MCF 10A (cell line): ENCODE measurements around the gene ANAPC2. TPM values are rescaled to one million over a fixed set of nuclear protein-coding genes. Genes with fewer than 3 reads are reported as not detected.

Source experiments
- BruUV-seq: library from RNA; stranded (reverse); fragments of 400-500 nt; replicated peaks from 2 replicates; lab custom pipeline; 2021; lab: Mats Ljungman, UMichigan
- CTCF ChIA-PET: fragments of 300-600 bp; sonication (Branson Sonifier 250); formaldehyde crosslinking; extraction: SDS; loops from one replicate; lab custom pipeline; 2021; ENCODE audit warnings: antibody characterized with exemption, inconsistent platforms; lab: Yijun Ruan, JAX
- POLR2A ChIA-PET: fragments of 300-600, 350-650 bp; sonication (Branson Sonifier 250); formaldehyde crosslinking; extraction: SDS; loops from one replicate; lab custom pipeline; 2020; ENCODE audit warnings: antibody characterized with exemption, inconsistent platforms; lab: Yijun Ruan, JAX
- DNase-seq: peaks from one replicate; pipeline ENCODE4 v3.0.0-alpha.2; 2018; ENCODE audit not compliant: unreplicated experiment
- H3K27ac Mint-ChIP-seq: one replicate; pipeline ENCODE4 v1.8.0; 2022; ENCODE audit warnings: mild to moderate bottlenecking, low read depth, mixed read lengths; ENCODE audit not compliant: unreplicated experiment
- H3K27me3 Mint-ChIP-seq: one replicate; pipeline ENCODE4 v1.8.0; 2022; ENCODE audit warnings: mixed read lengths; ENCODE audit not compliant: insufficient read depth, unreplicated experiment
- H3K36me3 Mint-ChIP-seq: one replicate; pipeline ENCODE4 v1.8.0; 2022; ENCODE audit warnings: mild to moderate bottlenecking, moderate library complexity, mixed read lengths; ENCODE audit not compliant: insufficient read depth, unreplicated experiment
- H3K4me1 Mint-ChIP-seq: one replicate; pipeline ENCODE4 v1.8.0; 2022; ENCODE audit warnings: mixed read lengths; ENCODE audit not compliant: insufficient read depth, unreplicated experiment
- H3K4me3 Mint-ChIP-seq: one replicate; pipeline ENCODE4 v1.8.0; 2022; ENCODE audit warnings: mild to moderate bottlenecking, moderate library complexity, mixed read lengths; ENCODE audit not compliant: unreplicated experiment
- H3K9me3 Mint-ChIP-seq: one replicate; pipeline ENCODE4 v1.8.0; 2022; ENCODE audit warnings: mixed read lengths; ENCODE audit not compliant: unreplicated experiment
- intact Hi-C: fragments of 100-400 bp; cut with micrococcal nuclease; formaldehyde crosslinking; loops from 2 replicates; pipeline ENCODE4 v1.14.1; 2022
- total RNA-seq: library from RNA; stranded (reverse); gene quantifications from 2 replicates; pipeline ENCODE4 v1.2.3, GENCODE V29; 2022
- TF ChIP-seq, protein P1 (sequence below): fragments of 200-600 bp; IDR thresholded peaks from one replicate; pipeline ENCODE4 v1.8.0; 2022; ENCODE audit warnings: antibody characterized with exemption, mild to moderate bottlenecking; ENCODE audit not compliant: unreplicated experiment

Gene ANAPC2
- total RNA-seq, 1 experiment from 2014 or later, result 42.1 TPM

GRCh38 chr9:137138722-137139467, 49.5 kb downstream of the ANAPC2 start, which contains the start of gene GRIN1:
GRIN1 (plus strand) TSS chr9:137139154; CDS start chr9:137139487, 333 bp downstream.
- DNase-seq, result no peak
- CTCF ChIA-PET, result interaction anchor here (0.6 to 0.8 kb wide), 2 partner anchors 88 to 284 kb away, joined by 3 to 5 read pairs; partner anchors contain the start of gene RNF224

DNA sequence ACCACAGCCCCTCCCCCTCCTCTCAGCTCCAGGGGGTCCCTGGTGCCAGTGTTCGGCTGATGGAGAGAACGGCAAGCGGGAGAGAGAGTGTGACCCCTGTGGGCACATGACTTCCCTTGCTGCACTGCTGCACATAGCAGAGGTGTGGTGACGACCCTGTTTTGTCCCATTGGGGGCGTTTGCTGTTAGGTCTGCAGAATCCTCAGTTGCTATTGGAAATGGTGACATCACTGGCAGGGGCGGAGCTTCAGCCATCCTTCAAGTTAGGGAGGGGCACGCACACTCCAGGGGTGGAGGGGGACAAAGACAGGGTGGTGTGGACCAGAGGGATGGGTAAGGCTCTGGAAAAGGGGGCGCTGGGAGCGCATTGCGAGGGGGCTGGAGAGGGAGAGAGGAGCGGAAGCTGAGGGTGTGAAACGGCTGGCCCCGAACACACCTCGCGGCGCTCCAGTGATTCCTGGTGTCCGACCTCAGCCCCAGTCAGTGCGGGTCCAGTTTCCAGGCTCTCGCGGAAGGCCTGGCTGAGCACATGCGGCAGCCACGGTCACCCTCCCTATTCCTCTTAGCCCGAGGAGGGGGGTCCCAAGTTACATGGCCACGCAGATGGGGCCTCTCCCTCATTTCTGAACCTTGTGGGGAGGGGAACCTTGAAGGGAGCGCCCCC, 50.2 kb downstream of the ANAPC2 start:
- ChIA-PET CTCF (interaction anchor here (0.6 to 0.8 kb wide), 2 partner anchors 89 to 284 kb away, joined by 3 to 5 read pairs; partner anchors contain the start of gene RNF224), POLR2A (interaction anchor here (1.0 to 2.9 kb wide), 2 partner anchors 8 to 49 kb away, joined by 3 to 12 read pairs; no protein-coding TSS in a partner anchor)

More at GRCh38 chr9:137138722-137139467, 49.5 kb downstream of the ANAPC2 start, which contains the start of gene GRIN1:
- POLR2A ChIA-PET, result interaction anchor here (0.5 to 2.9 kb wide), 4 partner anchors 9 to 179 kb away, joined by 3 to 12 read pairs (median 3); no protein-coding TSS in a partner anchor
- no peak within 1 kb of the TSS for H3K4me3 Mint-ChIP-seq
- H3K27me3 Mint-ChIP-seq, result peaks cover 25% of the 10 kb centered on the region
- H3K9me3 Mint-ChIP-seq, result no peaks in the 10 kb centered on the region
- no TSS peak for BruUV-seq
- H3K36me3 Mint-ChIP-seq, result no peaks in the 10 kb centered on the region
- H3K27ac Mint-ChIP-seq, result no peak within 1 kb of the TSS
- intact Hi-C loops, result no loop called here
- peaks cover 6% of the 10 kb centered on the region for H3K4me1 Mint-ChIP-seq
- TF ChIP-seq, protein P1, sequence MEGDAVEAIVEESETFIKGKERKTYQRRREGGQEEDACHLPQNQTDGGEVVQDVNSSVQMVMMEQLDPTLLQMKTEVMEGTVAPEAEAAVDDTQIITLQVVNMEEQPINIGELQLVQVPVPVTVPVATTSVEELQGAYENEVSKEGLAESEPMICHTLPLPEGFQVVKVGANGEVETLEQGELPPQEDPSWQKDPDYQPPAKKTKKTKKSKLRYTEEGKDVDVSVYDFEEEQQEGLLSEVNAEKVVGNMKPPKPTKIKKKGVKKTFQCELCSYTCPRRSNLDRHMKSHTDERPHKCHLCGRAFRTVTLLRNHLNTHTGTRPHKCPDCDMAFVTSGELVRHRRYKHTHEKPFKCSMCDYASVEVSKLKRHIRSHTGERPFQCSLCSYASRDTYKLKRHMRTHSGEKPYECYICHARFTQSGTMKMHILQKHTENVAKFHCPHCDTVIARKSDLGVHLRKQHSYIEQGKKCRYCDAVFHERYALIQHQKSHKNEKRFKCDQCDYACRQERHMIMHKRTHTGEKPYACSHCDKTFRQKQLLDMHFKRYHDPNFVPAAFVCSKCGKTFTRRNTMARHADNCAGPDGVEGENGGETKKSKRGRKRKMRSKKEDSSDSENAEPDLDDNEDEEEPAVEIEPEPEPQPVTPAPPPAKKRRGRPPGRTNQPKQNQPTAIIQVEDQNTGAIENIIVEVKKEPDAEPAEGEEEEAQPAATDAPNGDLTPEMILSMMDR, result no peak

GRCh38 chr9:137136881-137137607, 51.3 kb downstream of the ANAPC2 start:
- H3K4me1 Mint-ChIP-seq, result peaks cover 6% of the 10 kb centered on the region
- intact Hi-C loops, result no loop called here
- POLR2A ChIA-PET, result no interaction called here

More for the DNA sequence above, 50.2 kb downstream of the ANAPC2 start:
- DNase-seq, result no peak
- no peak overlapping the region for H3K4me3 Mint-ChIP-seq
- peaks cover 6% of the 10 kb centered on the region for H3K4me1 Mint-ChIP-seq
- TF ChIP-seq, protein P1, result no peak
- no TSS peak for BruUV-seq
- no peaks in the 10 kb centered on the region for H3K9me3 Mint-ChIP-seq
- H3K27me3 Mint-ChIP-seq, result peaks cover 25% of the 10 kb centered on the region
- no peaks in the 10 kb centered on the region for H3K36me3 Mint-ChIP-seq
- H3K27ac Mint-ChIP-seq, result no peak overlapping the region
- intact Hi-C loops, result no loop called here

More at GRCh38 chr9:137136881-137137607, 51.3 kb downstream of the ANAPC2 start:
- Mint-ChIP-seq H3K9me3 (no peaks in the 10 kb centered on the region), H3K4me3 (no peak overlapping the region), H3K27ac (no peak overlapping the region), H3K27me3 (peaks cover 17% of the 10 kb centered on the region), H3K36me3 (no peaks in the 10 kb centered on the region)
- CTCF ChIA-PET, result no interaction called here
- TF ChIP-seq, protein P1, result no peak
- no peak for DNase-seq
- BruUV-seq, result no TSS peak
